ENCODE results near the gene GFER.

Gene GFER

GRCh38 chr16:2016407-2016922 is 32.5 kb downstream of the GFER start:
- peaks cover 4% of the 10 kb centered on the region for H3K4me1 ChIP-seq (ENCODE audit: control insufficient read depth, insufficient read depth, low read length)
- no peak overlapping the region for H3K4me3 ChIP-seq (ENCODE audit: low read length)
- no peak for DNase-seq (ENCODE audit: low read depth)

DNA sequence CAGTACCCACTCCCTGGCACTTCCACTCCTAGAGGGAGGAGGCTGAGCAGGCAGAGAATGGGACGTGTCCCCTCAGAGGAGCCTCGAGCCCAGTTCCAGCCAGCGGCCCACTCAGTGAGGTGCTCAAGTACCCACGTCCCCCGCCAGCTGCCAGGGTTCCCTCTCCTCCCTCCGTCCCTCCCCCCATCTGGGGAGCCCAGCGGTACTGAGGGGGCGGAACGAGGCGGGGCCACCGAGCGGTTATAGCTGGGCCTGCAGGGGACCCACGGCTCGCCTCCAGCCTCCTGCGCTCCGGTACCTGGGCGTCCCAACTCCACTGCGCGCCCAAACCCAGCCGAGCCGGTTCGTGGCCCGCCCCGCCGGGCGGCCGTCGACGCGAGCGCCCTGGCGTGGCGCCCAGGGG is 35.5 kb downstream of the GFER start, which contains the start of gene NPW:
NPW (plus strand) TSS at position 268 of the 403 bp plus-strand sequence.
- peak; percentile 20 for DNase-seq (ENCODE audit: low read depth)
- Histone ChIP-seq H3K9ac (ENCODE audit: low read length) (no peak within 1 kb of the TSS), H3K4me3 (ENCODE audit: low read length) (no peak within 1 kb of the TSS), H3K9me3 (ENCODE audit: control insufficient read depth, low read length) (no peaks in the 10 kb centered on the region), H3K36me3 (ENCODE audit: control insufficient read depth, insufficient read depth, low read length, severe bottlenecking) (no peaks in the 10 kb centered on the region), H3K27me3 (replicated peaks; ENCODE audit: control insufficient read depth, insufficient read depth, low read length) (peaks cover 8% of the 10 kb centered on the region), H3K4me1 (ENCODE audit: control insufficient read depth, insufficient read depth, low read length) (peaks cover 9% of the 10 kb centered on the region)

More at GRCh38 chr16:2016407-2016922, 32.5 kb downstream of the GFER start:
- Histone ChIP-seq H3K9ac (ENCODE audit: low read length) (no peak overlapping the region), H3K9me3 (ENCODE audit: control insufficient read depth, low read length) (no peaks in the 10 kb centered on the region), H3K36me3 (ENCODE audit: control insufficient read depth, insufficient read depth, low read length, severe bottlenecking) (no peaks in the 10 kb centered on the region), H3K27me3 (replicated peaks; ENCODE audit: control insufficient read depth, insufficient read depth, low read length) (peaks cover 8% of the 10 kb centered on the region)

GRCh38 chr16:2019921-2020831 is 36.2 kb downstream of the GFER start:
- H3K4me3 ChIP-seq (ENCODE audit: low read length): no peak overlapping the region

DNA sequence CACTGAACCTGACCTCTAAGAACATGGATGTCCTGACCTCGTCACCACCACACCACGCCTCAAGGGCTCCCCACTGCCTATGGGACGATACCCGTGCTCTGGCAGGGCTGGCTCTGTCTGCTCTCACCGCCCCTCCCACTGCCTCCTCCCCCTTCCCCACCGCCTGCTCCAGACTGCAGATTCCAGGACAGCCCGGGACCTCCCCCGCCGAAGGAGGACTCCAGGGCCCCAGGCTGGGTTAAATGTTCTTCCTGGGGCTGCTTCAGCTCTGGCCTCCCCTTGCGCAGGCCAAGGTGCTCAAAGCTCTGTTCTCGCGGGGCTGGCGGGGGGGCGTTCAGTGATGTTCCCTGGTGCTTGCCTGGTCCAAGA is 38.7 kb downstream of the GFER start:
- peak overlapping the region; percentile 50 for H3K9ac ChIP-seq (ENCODE audit: low read length)
- no peaks in the 10 kb centered on the region for H3K36me3 ChIP-seq (ENCODE audit: control insufficient read depth, insufficient read depth, low read length, severe bottlenecking)
- H3K4me1 ChIP-seq (ENCODE audit: control insufficient read depth, insufficient read depth, low read length): peaks cover 10% of the 10 kb centered on the region
- DNase-seq (ENCODE audit: low read depth): no peak
- no peaks in the 10 kb centered on the region for H3K9me3 ChIP-seq (ENCODE audit: control insufficient read depth, low read length)
- peak overlapping the region; percentile 68 for H3K4me3 ChIP-seq (ENCODE audit: low read length)
- peaks cover 8% of the 10 kb centered on the region for H3K27me3 ChIP-seq (replicated peaks; ENCODE audit: control insufficient read depth, insufficient read depth, low read length)

More at GRCh38 chr16:2019921-2020831, 36.2 kb downstream of the GFER start:
- no peaks in the 10 kb centered on the region for H3K9me3 ChIP-seq (ENCODE audit: control insufficient read depth, low read length)
- H3K9ac ChIP-seq (ENCODE audit: low read length): no peak overlapping the region
- no peaks in the 10 kb centered on the region for H3K36me3 ChIP-seq (ENCODE audit: control insufficient read depth, insufficient read depth, low read length, severe bottlenecking)
- peaks cover 8% of the 10 kb centered on the region for H3K27me3 ChIP-seq (replicated peaks; ENCODE audit: control insufficient read depth, insufficient read depth, low read length)
- H3K4me1 ChIP-seq (ENCODE audit: control insufficient read depth, insufficient read depth, low read length): peaks cover 9% of the 10 kb centered on the region
- DNase-seq (ENCODE audit: low read depth): peak; percentile 40

DNA sequence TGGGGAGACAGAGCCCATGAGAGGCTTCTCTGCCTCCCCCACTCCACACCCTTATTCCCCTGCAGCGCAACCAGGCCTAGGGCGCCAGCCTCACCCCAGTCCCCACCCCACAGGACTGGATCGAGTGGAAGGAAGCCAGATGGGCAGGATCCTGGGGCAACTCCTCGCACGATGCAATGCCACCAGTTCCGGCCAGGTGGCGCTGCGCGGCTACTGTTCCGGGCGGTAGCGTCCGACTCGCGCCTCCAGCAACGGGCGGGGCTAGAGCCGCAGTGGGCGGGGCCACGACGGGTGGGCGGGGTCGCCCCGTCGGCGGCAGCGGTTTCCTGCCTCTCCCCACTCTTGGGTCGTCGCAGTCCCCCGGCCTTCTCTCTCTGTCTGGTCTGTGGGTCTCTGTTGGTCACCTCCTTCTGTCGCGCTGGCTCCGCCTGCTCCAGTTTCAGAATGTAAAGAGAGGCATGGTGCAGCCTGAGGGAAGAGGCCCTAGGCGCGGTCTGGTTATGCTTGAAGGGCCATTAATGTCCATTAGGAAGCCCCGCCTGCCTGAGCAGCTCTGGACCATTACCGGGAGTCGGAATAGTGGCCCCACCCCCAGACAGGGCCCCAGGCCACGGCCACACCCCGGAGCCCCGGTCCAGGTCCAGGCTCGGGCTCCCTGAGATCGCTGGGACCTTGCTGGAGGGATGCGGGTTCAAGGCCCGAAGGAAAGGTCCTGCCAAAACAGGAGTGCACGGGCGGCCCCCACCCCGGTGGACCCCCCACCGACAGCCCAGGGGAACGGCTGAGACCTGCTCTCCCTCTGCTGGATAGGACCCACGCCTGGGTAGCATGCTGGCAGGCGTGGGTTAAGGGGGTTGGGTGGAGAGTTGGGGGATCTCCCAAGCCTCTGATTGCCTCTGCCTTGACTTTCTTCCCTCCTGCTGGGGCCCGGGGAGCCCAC is 39.4 kb downstream of the GFER start:
- Histone ChIP-seq H3K27me3 (replicated peaks; ENCODE audit: control insufficient read depth, insufficient read depth, low read length) (peaks cover 8% of the 10 kb centered on the region), H3K9ac (ENCODE audit: low read length) (peak overlapping the region; percentile 63), H3K9me3 (ENCODE audit: control insufficient read depth, low read length) (no peaks in the 10 kb centered on the region), H3K4me1 (ENCODE audit: control insufficient read depth, insufficient read depth, low read length) (peaks cover 16% of the 10 kb centered on the region), H3K4me3 (ENCODE audit: low read length) (peak overlapping the region; percentile 68), H3K36me3 (ENCODE audit: control insufficient read depth, insufficient read depth, low read length, severe bottlenecking) (no peaks in the 10 kb centered on the region)
- DNase-seq (ENCODE audit: low read depth): peak; percentile 96

- Histone ChIP-seq H3K4me1 (ENCODE audit: control insufficient read depth, insufficient read depth, low read length) (peaks cover 16% of the 10 kb centered on the region), H3K27me3 (replicated peaks; ENCODE audit: control insufficient read depth, insufficient read depth, low read length) (peaks cover 4% of the 10 kb centered on the region), H3K36me3 (ENCODE audit: control insufficient read depth, insufficient read depth, low read length, severe bottlenecking) (no peaks in the 10 kb centered on the region), H3K9ac (ENCODE audit: low read length) (peak overlapping the region; percentile 63), H3K4me3 (ENCODE audit: low read length) (no peak overlapping the region), H3K9me3 (ENCODE audit: control insufficient read depth, low read length) (no peaks in the 10 kb centered on the region)
- no peak for DNase-seq (ENCODE audit: low read depth)
Measured at GRCh38 chr16:2024032-2024420, 40.0 kb downstream of the GFER start.

GRCh38 chr16:2025251-2025650 is 41.3 kb downstream of the GFER start:
- H3K4me3 ChIP-seq (ENCODE audit: low read length): no peak overlapping the region
- no peaks in the 10 kb centered on the region for H3K9me3 ChIP-seq (ENCODE audit: control insufficient read depth, low read length)
- H3K4me1 ChIP-seq (ENCODE audit: control insufficient read depth, insufficient read depth, low read length): peaks cover 16% of the 10 kb centered on the region
- no peaks in the 10 kb centered on the region for H3K36me3 ChIP-seq (ENCODE audit: control insufficient read depth, insufficient read depth, low read length, severe bottlenecking)
- H3K9ac ChIP-seq (ENCODE audit: low read length): no peak overlapping the region
- DNase-seq (ENCODE audit: low read depth): no peak
- H3K27me3 ChIP-seq (replicated peaks; ENCODE audit: control insufficient read depth, insufficient read depth, low read length): no peaks in the 10 kb centered on the region

GRCh38 chr16:2025878-2026460 is 42.0 kb downstream of the GFER start:
- peak overlapping the region; percentile 52 for H3K4me3 ChIP-seq (ENCODE audit: low read length)
- H3K9me3 ChIP-seq (ENCODE audit: control insufficient read depth, low read length): no peaks in the 10 kb centered on the region
- no peak for DNase-seq (ENCODE audit: low read depth)
- peak overlapping the region; percentile 62 for H3K9ac ChIP-seq (ENCODE audit: low read length)
- peaks cover 16% of the 10 kb centered on the region for H3K4me1 ChIP-seq (ENCODE audit: control insufficient read depth, insufficient read depth, low read length)
- H3K27me3 ChIP-seq (replicated peaks; ENCODE audit: control insufficient read depth, insufficient read depth, low read length): no peaks in the 10 kb centered on the region
- no peaks in the 10 kb centered on the region for H3K36me3 ChIP-seq (ENCODE audit: control insufficient read depth, insufficient read depth, low read length, severe bottlenecking)

DNA sequence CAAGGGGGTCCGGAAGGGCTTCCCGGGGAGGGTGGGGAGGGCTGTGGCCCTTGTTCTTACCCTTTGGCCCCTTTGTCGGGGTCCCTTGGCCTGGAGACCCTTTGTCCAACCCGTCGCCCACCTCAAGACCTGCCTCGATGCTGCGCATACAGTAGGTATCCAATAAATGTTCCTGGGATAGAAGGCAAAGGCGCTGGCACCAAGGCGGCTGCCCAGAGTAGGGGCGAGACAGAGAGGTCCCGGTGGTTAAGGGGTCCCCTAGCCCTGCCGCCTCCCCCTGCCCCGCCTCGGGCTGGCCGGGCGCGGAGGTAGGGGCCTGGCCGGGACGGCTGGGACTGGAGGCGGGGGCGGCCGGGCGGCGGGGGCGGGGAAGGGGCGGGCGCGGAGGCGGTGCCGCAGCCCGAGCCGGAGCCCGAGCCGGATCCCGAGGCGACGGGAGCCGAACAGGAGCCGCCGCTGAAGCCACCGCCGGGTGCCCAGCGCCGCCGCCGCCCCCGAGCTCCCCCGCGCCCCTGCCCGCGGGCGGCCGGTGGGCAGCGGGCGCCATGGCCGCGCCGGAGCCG is 42.5 kb downstream of the GFER start, which contains the start of gene NHERF2:
NHERF2 (plus strand) TSS at position 442 of the 563 bp plus-strand sequence; CDS start at position 546, 104 bp downstream.
- H3K4me3 ChIP-seq (ENCODE audit: low read length): peak within 1 kb of the TSS; percentile 79
- H3K9me3 ChIP-seq (ENCODE audit: control insufficient read depth, low read length): no peaks in the 10 kb centered on the region
- peak; percentile 77 for DNase-seq (ENCODE audit: low read depth)
- H3K9ac ChIP-seq (ENCODE audit: low read length): peak within 1 kb of the TSS; percentile 62
- no peaks in the 10 kb centered on the region for H3K27me3 ChIP-seq (replicated peaks; ENCODE audit: control insufficient read depth, insufficient read depth, low read length)
- H3K36me3 ChIP-seq (ENCODE audit: control insufficient read depth, insufficient read depth, low read length, severe bottlenecking): no peaks in the 10 kb centered on the region
- H3K4me1 ChIP-seq (ENCODE audit: control insufficient read depth, insufficient read depth, low read length): peaks cover 16% of the 10 kb centered on the region

Measured in adipocyte (in vitro differentiated cells).